Ascending aorta (tissue), 2 donors: ENCODE data around the gene RUNX1. TPM values are rescaled to one million over a fixed set of nuclear protein-coding genes. Genes with fewer than 3 reads are reported as not detected.

Source experiments
- DNase-seq, 2 donors: peaks; one replicate each; pipeline ENCODE4 v3.0.0-alpha.2; 2019; ENCODE audit warnings: low spot score in 2 of 2
- H3K27ac ChIP-seq, 2 donors: fragments of 200-600 bp; sonication (generic); one replicate each; pipeline ENCODE4 v1.5.1; 2016 to 2017; ENCODE audit warnings: mild to moderate bottlenecking in 1 of 2
- H3K27me3 ChIP-seq: fragments of 200-600 bp; sonication (generic); one replicate; pipeline ENCODE4 v1.5.1; 2017
- H3K36me3 ChIP-seq, 2 donors: fragments of 200-600 bp; sonication (generic); one replicate each; pipeline ENCODE4 v1.5.1; 2016
- H3K4me1 ChIP-seq, 2 donors: fragments of 200-600 bp; sonication (generic); one replicate each; pipeline ENCODE4 v1.5.1; 2016 to 2017; ENCODE audit warnings: mild to moderate bottlenecking in 1 of 2
- H3K4me3 ChIP-seq, 2 donors: fragments of 200-600 bp; sonication (generic); one replicate each; pipeline ENCODE4 v1.5.1; 2016 to 2017; ENCODE audit warnings: mild to moderate bottlenecking in 1 of 2
- H3K9me3 ChIP-seq, 2 donors: fragments of 200-600 bp; sonication (generic); one replicate each; pipeline ENCODE4 v1.5.1; 2016
- intact Hi-C: fragments of 100-400 bp; cut with DNase I; formaldehyde crosslinking; loops from one replicate; pipeline ENCODE4 v1.15.1; 2023
- total RNA-seq: library from RNA; depleted of rRNA; stranded (reverse); fragments of >200 nt; gene quantifications from one replicate; pipeline ENCODE4 v1.1.0, GENCODE V29; 2016
- TF ChIP-seq, protein P1 (sequence below), 3 experiments: fragments of 200-600 bp in 2 of 3; fragments of 450-650 bp in 1 of 3; sonication (generic) in 2 of 3; IDR thresholded peaks; one replicate each; pipeline ENCODE4 v1.5.1; 2016 to 2019; ENCODE audit warnings: antibody characterized with exemption in 3 of 3, mild to moderate bottlenecking in 1 of 3, moderate library complexity in 1 of 3

Gene RUNX1
- total RNA-seq, 1 donor from 2014 or later = 16.3 TPM

DNA sequence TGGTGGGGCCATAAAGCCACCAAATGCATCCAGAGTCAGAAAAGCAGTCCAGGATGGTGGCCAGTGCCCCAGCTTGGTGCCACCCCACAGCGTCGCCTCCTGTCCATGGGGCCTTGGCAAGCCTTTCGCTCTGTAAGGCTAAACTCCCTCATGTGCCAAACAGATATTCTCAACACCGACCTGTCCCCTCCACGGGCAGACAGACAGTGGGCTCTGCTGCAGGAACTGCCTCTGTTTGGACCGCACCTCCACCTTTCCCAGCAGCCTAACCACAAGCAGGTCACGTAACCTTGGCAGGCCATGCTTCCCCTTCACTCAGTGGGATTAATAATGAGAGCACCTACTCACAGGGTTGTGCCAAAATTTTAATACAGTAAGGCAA is 11.7 kb downstream of the RUNX1 start:
- Histone ChIP-seq H3K27me3 (no peaks in the 10 kb centered on the region), H3K27ac (no peak overlapping the region), H3K36me3 (no peaks in the 10 kb centered on the region), H3K4me3 (no peak overlapping the region), H3K9me3 (no peaks in the 10 kb centered on the region), H3K4me1 (no peaks in the 10 kb centered on the region)
- intact Hi-C loops = no loop called here
- TF ChIP-seq, protein P1, sequence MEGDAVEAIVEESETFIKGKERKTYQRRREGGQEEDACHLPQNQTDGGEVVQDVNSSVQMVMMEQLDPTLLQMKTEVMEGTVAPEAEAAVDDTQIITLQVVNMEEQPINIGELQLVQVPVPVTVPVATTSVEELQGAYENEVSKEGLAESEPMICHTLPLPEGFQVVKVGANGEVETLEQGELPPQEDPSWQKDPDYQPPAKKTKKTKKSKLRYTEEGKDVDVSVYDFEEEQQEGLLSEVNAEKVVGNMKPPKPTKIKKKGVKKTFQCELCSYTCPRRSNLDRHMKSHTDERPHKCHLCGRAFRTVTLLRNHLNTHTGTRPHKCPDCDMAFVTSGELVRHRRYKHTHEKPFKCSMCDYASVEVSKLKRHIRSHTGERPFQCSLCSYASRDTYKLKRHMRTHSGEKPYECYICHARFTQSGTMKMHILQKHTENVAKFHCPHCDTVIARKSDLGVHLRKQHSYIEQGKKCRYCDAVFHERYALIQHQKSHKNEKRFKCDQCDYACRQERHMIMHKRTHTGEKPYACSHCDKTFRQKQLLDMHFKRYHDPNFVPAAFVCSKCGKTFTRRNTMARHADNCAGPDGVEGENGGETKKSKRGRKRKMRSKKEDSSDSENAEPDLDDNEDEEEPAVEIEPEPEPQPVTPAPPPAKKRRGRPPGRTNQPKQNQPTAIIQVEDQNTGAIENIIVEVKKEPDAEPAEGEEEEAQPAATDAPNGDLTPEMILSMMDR (IDR thresholded peaks at IDR 0.05) = no peak
- no peak for DNase-seq

DNA sequence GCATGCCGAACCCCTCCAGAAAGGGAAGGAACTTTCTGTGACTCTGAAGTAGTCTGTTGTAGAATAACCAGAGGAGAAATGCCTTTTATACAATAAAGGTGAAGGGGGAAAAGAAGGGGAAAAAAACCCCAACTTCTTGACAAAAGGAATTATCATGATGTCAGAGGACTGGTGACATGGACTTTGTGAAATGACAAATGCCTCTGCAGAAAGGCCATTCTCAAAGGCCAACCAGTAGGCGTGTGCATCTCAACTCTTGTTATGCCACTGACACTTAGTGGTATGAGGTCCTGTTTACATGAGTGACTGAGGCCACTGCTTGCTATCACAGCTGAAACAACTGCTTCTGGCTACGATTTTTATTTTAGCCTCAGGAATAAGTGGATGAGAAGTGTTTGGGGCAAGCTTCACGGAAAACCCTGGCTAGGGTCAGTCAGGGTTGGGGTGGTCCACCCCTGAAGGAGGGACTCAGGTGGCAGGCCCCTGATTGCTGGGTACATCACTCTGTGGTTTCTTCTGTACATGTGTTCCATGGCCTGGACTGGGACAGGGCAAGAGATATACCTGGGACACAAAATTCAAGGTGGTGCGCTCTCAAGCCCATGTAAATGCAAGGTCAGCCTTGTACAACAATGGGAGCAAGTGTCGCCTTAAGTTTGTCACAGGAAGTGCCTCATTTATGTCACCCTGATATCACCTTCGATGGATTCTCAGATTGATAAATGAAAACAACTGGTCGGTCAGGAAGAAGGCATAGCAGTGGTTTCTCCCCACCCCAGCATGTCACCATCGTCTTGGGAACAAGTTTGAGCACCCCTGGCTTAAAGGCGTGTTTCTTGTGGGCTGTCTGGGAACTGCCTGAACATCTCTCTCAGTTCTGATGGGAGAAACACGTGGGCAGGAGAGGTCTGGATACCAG is 12.4 kb downstream of the RUNX1 start:
- no peaks in the 10 kb centered on the region for H3K36me3 ChIP-seq
- no peak overlapping the region for H3K27ac ChIP-seq
- no peak overlapping the region for H3K4me3 ChIP-seq
- intact Hi-C loops = no loop called here
- no peak for DNase-seq
- no peaks in the 10 kb centered on the region for H3K9me3 ChIP-seq
- TF ChIP-seq, protein P1 (IDR thresholded peaks at IDR 0.05) = no peak
- H3K4me1 ChIP-seq = no peaks in the 10 kb centered on the region
- H3K27me3 ChIP-seq = no peaks in the 10 kb centered on the region

DNA sequence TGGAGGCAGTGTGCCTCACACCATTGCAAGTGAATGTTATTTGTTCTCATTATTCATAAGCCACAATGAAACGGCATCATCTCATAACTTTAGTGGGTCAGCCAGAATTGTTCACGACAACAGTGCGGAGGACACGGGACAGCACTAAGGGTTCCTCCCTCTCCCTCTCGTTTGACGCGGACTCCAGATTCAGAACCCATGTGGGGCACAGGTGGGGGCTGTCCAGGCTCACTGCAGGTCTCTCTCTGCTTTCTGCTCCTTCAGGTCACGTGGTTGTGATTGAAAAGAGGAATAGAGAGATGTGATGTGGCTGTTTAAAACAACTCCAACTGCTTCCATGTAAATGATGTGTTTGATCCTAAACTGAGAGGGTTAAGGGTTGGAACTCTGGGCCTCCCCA is 13.5 kb downstream of the RUNX1 start:
- Histone ChIP-seq H3K36me3 (no peaks in the 10 kb centered on the region), H3K27ac (no peak overlapping the region), H3K4me3 (no peak overlapping the region), H3K4me1 (no peaks in the 10 kb centered on the region), H3K9me3 (no peaks in the 10 kb centered on the region), H3K27me3 (no peaks in the 10 kb centered on the region)
- TF ChIP-seq, protein P1 (IDR thresholded peaks at IDR 0.05) = no peak
- intact Hi-C loops = no loop called here
- no peak for DNase-seq

DNA sequence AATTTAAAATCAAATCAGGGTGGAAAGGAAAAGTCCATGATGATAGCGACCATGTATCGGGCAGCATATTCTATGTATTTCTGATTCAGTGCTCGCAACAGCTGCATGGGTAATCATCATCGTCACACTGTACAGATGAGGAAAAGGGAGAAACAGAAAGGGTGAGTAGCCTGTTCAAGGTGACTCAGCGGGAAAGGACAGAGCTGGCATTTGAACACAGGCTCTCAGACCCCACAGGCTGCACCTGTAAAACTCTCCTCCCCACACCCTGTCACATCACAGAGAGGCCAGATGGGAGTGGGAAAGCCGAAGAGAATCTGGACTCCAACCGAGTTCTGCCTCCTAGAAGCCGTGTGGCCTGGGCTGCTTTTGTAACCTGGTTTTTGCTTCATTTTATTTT is 14.0 kb downstream of the RUNX1 start:
- Histone ChIP-seq H3K36me3 (no peaks in the 10 kb centered on the region), H3K4me1 (no peaks in the 10 kb centered on the region), H3K27ac (no peak overlapping the region), H3K4me3 (no peak overlapping the region), H3K9me3 (no peaks in the 10 kb centered on the region), H3K27me3 (no peaks in the 10 kb centered on the region)
- intact Hi-C loops = no loop called here
- DNase-seq = no peak
- TF ChIP-seq, protein P1 (IDR thresholded peaks at IDR 0.05) = no peak

DNA sequence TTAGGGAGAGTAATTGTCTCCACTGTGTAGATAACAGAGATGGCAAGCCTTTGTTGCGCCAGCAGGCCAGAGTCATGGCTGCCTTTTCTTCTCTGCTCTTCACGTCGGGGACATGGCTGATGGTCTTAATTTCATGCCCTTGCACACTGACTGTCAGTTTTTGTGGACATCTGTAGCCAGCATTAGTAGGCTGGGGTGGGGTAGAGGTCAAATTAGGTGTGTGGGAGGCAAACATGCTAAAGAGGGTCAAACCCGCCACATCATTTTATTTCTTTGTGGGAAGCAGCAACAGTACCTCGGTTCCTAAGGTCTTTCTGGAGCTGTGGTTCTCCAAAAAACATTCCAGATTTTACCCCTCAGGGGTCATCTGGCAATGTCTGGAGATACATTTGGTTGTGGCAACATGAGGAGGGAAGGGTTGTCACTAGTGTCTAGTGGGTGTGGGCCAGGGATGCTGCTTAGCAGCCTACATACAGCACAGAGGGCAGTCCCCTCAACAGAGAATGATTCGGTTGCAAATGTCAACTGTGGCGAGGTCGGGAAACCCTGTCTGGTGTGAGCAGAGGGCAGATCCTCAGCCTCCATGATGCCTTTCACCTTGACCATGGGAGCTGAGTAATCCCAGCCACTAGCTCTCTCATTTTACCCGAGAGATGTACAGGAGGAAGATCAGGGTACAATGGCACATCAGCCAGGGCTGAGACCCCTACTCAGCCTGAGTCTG is 14.7 kb downstream of the RUNX1 start:
- intact Hi-C loops = no loop called here
- H3K27ac ChIP-seq = no peak overlapping the region
- H3K4me1 ChIP-seq = no peaks in the 10 kb centered on the region
- no peak overlapping the region for H3K4me3 ChIP-seq
- no peaks in the 10 kb centered on the region for H3K27me3 ChIP-seq
- H3K9me3 ChIP-seq = no peaks in the 10 kb centered on the region
- TF ChIP-seq, protein P1 (IDR thresholded peaks at IDR 0.05) = no peak
- no peaks in the 10 kb centered on the region for H3K36me3 ChIP-seq
- DNase-seq = no peak
